Germinal center (tissue), 1 donor: ENCODE results near the gene FXYD1.
"Not testable (repeated sequence)": the region's sequence is repeated elsewhere in the genome, so short reads cannot be mapped to it uniquely, and the experiment has no call there.

Source experiments
- DNase-seq: peaks from one replicate; pipeline ENCODE4 v3.0.0; 2012; ENCODE audit warnings: mixed read lengths, low spot score

The FXYD1 gene

DNA sequence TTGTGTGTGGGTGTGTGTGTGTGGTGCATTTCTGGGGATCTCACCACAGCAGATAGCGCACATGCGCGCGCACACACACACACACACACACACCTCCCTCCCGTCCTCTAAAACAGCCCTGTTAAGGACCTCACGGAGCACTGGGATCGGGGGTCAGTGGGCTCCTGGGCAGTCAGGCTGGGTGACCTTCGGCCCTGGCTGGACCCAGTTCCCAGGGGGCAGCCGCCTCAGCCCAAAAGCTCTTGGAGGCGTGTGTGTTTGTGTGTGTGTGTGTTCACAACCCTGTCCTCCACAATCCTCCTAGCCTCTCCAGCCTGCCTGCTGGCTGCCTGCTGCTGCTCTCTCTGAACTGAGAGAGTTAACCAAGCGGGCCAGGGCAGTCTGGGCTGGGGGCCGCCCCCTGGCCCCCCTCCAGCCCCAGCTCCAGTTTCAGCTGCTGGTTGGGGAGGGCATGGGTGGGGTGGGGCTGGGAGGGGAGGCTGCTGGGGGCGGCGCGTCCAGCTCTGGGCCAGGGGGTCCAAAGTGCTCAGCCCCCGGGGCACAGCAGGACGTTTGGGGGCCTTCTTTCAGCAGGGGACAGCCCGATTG, at the start of gene FXYD1:
Gene FXYD1, plus strand, starts transcription at position 520 of the 588 bp plus-strand sequence. CDS start 1,256 bp downstream, outside the sequence.
- no peak for DNase-seq

DNA sequence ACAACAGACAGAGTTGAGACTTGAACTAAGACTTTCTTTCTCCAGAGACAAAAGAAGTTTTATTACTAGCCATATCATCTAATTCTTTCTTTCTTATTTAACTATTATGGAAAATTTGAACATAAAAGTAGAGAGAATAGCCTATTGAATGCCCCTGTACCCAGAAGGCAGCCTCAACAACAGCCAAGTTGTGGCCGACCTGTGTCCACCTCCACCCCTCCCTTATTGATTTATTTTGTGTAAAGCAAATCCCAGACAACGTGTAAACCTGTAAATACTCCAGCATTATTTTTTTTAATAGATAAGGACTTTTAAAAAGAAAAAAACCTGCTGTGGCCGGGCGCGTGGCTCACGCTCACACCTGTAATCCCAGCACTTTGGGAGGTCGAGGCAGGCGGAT, 49.1 kb upstream of the FXYD1 start:
- DNase-seq, result no peak

DNA sequence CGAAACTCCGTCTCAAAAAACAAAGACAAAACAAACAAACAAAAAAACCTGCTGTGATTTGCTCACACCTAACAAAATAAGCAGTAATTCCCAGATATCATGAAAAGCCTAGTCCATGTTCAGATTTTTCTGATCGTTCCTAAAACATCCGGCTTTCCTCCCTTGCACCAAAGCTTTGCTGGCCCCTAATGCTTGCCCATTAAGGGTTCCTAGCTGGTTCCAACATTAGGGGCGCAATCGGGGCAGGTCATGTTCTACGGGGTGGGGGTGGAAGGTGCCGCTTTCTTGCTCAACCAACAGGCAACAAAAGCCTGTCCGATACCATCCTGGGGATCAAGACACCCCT, 48.5 kb upstream of the FXYD1 start:
- no peak for DNase-seq

- DNase-seq, result peak; percentile 83
These were observed 48.0 kb upstream of the FXYD1 start for GRCh38 chr19:35090506-35091214.

DNA sequence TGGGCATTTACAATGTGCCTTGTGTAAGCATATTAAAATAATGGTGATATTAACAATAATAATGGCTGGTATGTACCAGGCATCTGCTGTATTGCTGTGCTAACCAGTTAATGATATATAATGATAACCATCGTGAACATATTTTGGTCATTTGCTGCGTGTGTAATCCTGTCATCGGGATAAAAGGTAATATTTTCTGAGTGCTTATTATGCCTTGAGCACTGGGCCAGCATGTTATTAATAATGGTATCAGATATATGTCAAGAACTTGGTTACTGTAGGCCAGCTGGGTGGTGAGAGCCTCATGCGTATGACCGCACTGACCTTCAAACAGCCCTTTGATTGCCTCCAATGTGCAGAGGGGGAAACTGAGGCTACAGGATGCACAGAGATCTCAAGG, 45.2 kb upstream of the FXYD1 start:
- DNase-seq, result no peak

DNA sequence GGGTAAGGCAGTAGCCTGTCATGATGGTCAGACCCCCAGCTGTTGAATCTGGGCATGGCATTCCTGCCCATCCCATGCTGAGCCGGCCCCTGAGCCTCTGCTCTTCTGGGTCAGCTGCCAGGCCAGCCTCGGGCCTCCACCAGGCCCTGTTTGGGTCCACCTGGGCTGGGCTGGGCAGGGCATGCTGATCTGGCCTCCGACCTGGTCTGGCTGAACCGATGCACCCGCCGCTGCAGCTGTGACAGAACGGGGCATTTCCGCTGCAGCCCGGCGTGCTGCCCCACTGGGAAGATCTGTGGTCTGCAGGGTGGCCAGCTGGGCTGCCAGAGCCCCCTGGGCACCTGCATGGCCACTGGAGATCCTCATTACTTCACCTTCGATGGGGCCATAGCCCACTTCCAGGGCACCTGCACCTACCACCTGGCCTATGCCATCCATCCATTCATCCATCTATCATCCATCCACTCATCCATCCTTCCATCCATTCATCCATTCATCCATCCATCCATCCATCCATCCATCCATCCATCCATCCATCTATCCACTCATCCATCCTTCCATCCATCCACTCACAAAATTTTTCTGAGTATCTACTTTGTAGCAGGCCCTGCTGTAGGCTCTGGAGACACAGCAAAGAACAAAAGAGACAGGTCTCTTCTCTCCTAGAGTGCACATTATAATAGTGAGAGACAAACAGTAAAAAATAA, 44.5 kb upstream of the FXYD1 start:
- no peak for DNase-seq

DNA sequence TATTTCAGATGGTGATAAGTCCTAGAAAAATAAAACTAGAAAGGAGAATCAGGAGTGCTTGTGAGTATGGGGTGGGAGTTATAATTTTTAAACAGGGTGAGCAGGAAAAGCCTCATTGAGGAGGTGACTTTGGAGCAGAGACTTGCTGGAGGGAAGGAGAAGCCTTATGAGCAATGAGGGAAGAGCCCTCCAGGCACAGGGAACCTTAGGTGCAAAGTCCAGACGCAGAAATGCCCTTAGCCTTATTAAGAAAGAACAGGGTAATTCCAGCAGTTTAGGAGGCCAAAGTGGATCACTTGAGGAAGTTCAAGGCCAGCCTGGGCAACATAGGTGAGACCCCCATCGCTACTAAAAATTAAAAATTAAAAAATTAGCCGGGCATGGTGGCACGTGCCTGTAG, 44.0 kb upstream of the FXYD1 start:
- DNase-seq, result no peak

DNA sequence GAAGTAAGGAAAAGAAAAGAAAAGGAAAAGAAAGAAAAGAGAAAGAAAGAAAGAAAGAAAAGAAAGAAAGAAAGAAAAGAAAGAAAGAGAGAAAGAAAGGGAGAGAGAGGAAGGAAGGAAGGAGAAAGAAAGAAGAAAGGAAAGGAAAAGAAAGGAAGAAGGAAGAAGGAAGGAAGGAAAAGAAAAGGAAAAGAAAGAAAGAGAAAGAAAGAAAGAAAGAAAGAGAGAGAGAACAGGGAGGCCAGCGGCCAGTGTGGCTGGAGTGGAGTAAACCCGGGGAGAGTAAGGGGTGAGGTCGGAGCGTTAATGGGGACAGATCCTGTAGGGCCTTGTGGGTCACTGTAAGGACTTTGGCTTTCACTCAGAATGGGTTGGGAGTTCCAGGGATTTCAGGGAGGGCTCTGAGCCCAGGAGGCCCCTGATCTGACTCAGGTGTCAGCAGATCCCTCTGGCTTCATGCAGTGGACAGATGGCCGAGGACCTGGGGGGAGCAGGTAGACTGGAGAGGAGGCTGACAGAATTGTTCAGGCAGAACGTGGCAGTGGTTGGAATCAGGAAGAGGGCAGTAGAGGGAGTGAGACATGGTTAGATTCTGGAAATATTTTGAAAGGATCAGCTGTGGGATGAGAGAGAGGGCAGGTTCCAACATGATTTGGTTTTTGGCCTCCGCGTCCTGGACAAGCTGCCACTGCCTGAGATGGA, 42.8 kb upstream of the FXYD1 start:
- DNase-seq, result no peak

DNA sequence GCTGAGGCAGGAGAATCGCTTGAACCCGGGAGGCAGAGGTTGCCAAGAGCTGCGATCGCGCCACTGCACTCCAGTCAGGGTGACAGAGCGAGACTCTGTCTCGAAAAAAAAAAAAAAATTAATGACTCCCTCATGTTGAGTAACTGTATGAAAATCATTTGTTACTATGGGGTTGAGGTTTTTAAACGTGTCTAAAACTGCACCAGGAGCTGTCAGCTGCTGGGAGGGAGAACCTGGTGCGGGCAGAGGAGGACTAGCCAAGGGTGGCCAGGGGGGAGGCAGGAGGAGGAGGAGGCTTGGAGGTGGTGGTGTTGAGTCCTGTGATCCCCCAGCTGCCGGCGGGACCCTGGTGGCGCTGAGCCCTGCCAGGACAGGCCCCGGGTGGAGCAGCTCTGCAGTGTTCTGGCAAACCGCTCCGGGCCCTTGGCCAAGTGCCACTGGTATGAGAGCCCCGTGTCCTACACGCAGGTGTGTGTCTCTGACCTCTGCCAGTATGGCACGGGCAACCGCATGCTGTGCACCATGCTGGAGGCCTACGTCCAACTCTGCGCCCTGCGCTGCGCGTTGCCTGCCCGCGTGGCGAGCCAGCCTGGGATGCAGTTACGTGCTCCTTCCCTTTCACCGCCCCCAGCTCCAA, 40.1 kb upstream of the FXYD1 start:
- no peak for DNase-seq

DNA sequence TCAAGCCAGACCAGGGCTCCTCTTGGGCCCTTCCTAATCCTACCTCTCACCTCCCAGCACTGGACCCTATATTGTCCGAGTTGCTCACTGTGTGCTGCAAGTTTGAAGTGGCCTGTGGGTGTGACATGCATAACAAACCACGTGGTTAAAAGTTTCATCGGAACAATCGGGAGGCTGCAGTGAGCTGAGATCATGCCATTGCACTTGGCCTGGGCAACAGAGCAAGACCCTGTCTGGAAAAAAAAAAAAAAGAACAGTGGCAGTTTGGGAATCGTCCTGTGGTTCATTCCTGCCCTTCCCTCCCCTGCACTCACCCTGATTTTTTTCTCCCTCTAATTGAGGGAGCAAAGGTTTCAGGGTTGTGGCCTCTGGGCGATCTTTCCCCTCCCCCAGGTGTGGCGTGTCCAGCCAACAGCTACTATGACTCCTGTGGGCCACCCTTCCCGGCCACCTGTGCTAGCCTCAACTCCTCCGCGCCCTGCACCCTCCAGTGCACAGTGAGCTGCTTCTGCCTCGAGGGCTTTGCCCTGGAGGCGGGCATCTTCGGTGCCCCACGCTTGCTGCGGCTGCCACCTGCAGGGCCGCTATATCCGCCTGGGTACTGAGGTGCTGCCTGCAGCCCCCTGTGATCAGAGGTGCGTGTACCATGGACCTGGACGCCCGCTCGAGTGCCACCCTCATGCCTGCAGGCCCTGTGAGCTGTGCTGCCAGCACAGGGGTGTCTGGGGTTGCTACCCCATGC, 39.3 kb upstream of the FXYD1 start:
- no peak for DNase-seq

DNA sequence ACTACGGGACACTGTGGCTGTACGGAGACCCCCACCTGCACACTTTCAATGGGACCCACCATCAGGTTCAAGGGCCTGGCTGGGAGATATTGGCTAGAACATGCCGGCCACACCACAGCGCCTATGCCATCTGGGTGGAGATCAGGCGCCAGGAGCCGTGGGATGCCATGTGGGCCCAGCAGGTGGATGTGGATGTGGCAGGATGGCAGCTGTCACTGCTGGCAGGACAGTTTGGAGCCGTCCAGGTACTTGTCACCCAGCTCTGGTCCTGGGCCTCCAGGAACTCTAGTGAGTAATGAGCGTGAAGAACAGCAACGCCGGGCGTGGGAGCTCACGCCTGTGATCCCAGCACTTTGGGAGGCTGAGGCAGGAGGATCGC, 38.7 kb upstream of the FXYD1 start:
- no peak for DNase-seq

GRCh38 chr19:35100588-35101533, 37.8 kb upstream of the FXYD1 start:
- no peak for DNase-seq

GRCh38 chr19:35101949-35102348, 36.7 kb upstream of the FXYD1 start:
- not testable (repeated sequence) for DNase-seq

- DNase-seq, result not testable (repeated sequence)
These were observed 35.0 kb upstream of the FXYD1 start for GRCh38 chr19:35103614-35104013.

GRCh38 chr19:35104361-35104760, 34.3 kb upstream of the FXYD1 start:
- DNase-seq, result no peak

- DNase-seq, result no peak
These were observed 33.6 kb upstream of the FXYD1 start for GRCh38 chr19:35105047-35105410.

DNA sequence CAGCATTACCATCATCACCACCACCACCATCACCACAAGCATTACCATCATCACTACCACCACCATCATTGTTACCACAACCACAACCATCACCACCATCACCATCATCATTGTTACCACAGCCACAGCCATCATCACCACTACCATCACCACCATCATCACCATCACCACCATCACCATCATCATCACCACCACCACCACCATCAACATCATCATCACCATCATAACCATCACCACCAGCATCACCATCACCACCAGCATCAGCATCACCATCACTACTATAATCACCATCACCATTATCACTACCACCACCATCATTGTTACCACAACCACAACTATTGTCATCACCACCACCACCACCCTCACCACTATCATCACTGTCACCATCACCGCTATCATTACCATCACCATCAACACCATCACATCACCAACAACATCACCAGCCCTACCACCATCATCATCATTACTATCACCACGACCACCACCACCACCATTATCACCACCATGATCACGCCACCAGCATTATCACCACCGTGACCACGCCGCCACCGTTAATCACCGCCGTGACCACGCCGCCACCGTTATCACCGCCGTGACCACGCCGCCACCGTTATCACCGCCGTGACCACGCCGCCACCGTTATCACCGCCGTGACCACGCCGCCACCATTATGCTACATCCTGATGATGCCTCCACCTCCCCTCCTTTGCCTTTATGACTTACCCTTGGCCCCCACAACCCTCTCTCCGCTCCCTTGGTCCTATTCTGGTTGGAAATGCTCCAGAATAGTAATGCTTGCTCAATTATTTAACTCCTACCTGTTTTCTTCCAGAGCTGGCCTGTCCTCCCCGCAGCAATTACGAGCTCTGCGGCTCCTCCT, 33.0 kb upstream of the FXYD1 start:
- DNase-seq, result no peak

DNA sequence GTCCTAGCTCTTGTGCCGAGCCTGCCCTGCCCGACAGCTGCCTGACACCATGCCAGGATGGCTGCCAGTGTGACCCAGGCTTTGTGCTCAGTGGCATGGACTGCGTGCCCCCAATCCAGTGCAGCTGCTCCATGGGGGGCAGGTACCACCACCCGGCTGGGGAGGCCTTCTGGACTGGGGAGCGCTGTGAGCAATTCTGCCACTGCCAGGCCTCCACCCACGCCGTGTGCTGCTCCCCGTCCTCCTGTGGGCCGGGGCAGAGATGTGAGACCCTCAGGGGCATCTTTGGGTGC, 32.4 kb upstream of the FXYD1 start:
- no peak for DNase-seq

DNA sequence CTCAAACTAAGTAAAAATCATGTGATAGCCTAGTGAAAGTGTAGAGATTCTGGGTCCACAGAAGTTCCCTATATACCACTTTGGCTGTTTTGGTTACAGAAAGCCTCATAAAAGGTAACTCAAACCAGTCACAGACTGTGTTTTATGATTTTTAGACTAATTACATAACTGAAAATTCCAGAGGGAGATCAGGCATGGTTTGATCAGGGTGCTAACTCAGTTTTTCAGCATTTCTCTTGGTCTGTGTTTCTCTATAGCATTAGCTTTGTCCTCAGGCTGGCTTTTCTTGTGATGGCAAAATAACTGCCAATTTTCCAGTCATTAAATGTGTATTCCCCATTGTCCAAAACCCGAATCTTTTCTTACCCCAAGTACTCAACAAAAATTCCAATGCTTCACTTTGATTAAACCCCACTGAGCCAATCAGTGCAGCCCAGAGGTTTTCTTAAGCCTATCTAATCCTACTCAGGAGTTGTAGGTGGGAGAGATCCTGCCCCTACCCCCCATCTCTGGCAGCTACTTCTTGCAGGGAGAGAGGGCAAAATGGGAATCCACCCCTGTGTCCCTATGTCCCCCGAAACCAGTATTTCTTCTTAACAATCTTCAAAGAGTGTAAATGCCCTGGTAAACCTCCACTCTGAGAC, 31.6 kb upstream of the FXYD1 start:
- no peak for DNase-seq
